Neural progenitor cell (in vitro differentiated cells): Measurements from ENCODE around the gene PLXNC1. TPM values are rescaled to one million over a fixed set of nuclear protein-coding genes. Genes with fewer than 3 reads are reported as not detected.

ENCODE experiments used
- DNase-seq: peaks from one replicate; pipeline ENCODE4 v3.0.0-alpha.2; 2016; ENCODE audit warnings: low spot score
- H2AFZ ChIP-seq: fragments of 200-600 bp; sonication (generic); replicated peaks from 2 replicates; pipeline ENCODE4 v1.6.1; 2016; ENCODE audit warnings: antibody characterized with exemption
- H3F3A ChIP-seq: fragments of 200-600 bp; sonication (generic); 2 replicates; pipeline ENCODE4 v1.6.1; 2016; ENCODE audit warnings: antibody characterized with exemption, low read depth
- H3K27ac ChIP-seq: fragments of 200-600 bp; sonication (generic); 2 replicates; pipeline ENCODE4 v1.5.1; 2016; ENCODE audit warnings: mild to moderate bottlenecking
- H3K27me3 ChIP-seq: fragments of 200-600 bp; sonication (generic); 2 replicates; pipeline ENCODE4 v1.6.1; 2016; ENCODE audit warnings: mild to moderate bottlenecking, moderate library complexity
- H3K36me3 ChIP-seq: fragments of 200-600 bp; sonication (generic); 2 replicates; pipeline ENCODE4 v1.5.1; 2016
- H3K4me1 ChIP-seq: fragments of 200-600 bp; sonication (generic); 2 replicates; pipeline ENCODE4 v1.6.1; 2016; ENCODE audit warnings: mixed run types
- H3K4me2 ChIP-seq: fragments of 200-600 bp; sonication (generic); 2 replicates; pipeline ENCODE4 v1.6.1; 2016
- H3K4me3 ChIP-seq: fragments of 200-600 bp; sonication (generic); 2 replicates; pipeline ENCODE4 v1.5.1; 2016
- H3K79me2 ChIP-seq: fragments of 200-600 bp; sonication (generic); 2 replicates; pipeline ENCODE4 v1.6.1; 2016; ENCODE audit warnings: low read depth
- H3K9ac ChIP-seq: fragments of 200-600 bp; sonication (generic); 2 replicates; pipeline ENCODE4 v1.6.1; 2016
- H3K9me3 ChIP-seq: fragments of 200-600 bp; sonication (generic); 2 replicates; pipeline ENCODE4 v1.5.1; 2016; ENCODE audit warnings: low read depth
- H4K20me1 ChIP-seq: fragments of 200-600 bp; sonication (generic); 2 replicates; pipeline ENCODE4 v1.6.1; 2016; ENCODE audit warnings: low read depth
- H3K27ac Mint-ChIP-seq: 3 replicates; pipeline ENCODE4 v1.8.0; 2021; ENCODE audit warnings: mixed read lengths
- H3K27me3 Mint-ChIP-seq: 2 replicates; pipeline ENCODE4 v1.8.0; 2022; ENCODE audit warnings: low read depth, mild to moderate bottlenecking, inconsistent platforms, moderate library complexity, mixed read lengths; ENCODE audit not compliant: insufficient read depth
- H3K36me3 Mint-ChIP-seq: 3 replicates; pipeline ENCODE4 v1.8.0; 2021; ENCODE audit warnings: mixed read lengths
- H3K4me1 Mint-ChIP-seq: 3 replicates; pipeline ENCODE4 v1.8.0; 2021; ENCODE audit warnings: mixed read lengths
- H3K4me3 Mint-ChIP-seq: 3 replicates; pipeline ENCODE4 v1.8.0; 2021; ENCODE audit warnings: mild to moderate bottlenecking, moderate library complexity, mixed read lengths
- H3K9me3 Mint-ChIP-seq: 3 replicates; pipeline ENCODE4 v1.8.0; 2020; ENCODE audit warnings: mixed read lengths
- EZH2 ChIP-seq: fragments of 200-600 bp; sonication (generic); IDR thresholded peaks from 2 replicates; pipeline ENCODE4 v1.6.1; 2017; ENCODE audit warnings: antibody characterized with exemption, mild to moderate bottlenecking, moderate library complexity
- EZH2phosphoT487 ChIP-seq: fragments of 200-600 bp; sonication (generic); IDR thresholded peaks from 2 replicates; pipeline ENCODE4 v1.6.1; 2017; ENCODE audit warnings: antibody characterized with exemption
- total RNA-seq: library from RNA; depleted of rRNA; stranded (reverse); fragments of >200 nt; gene quantifications from 2 replicates; pipeline ENCODE4 v1.2.3, GENCODE V29; 2015; ENCODE audit warnings: low replicate concordance
- TF ChIP-seq, protein P1 (sequence below): fragments of 200-600 bp; sonication (generic); IDR thresholded peaks from 2 replicates; pipeline ENCODE4 v1.5.1; 2017; ENCODE audit warnings: antibody characterized with exemption, mild to moderate bottlenecking

PLXNC1 gene
- total RNA-seq, 1 donor from 2014 or later: 16.7 TPM

GRCh38 chr12:94227066-94227465 is 78.7 kb downstream of the PLXNC1 start:
- no peaks in the 10 kb centered on the region for H3K36me3 ChIP-seq
- H3K9ac ChIP-seq: no peak overlapping the region
- peaks cover 25% of the 10 kb centered on the region for H3K36me3 Mint-ChIP-seq
- no peaks in the 10 kb centered on the region for H3K79me2 ChIP-seq
- H3K4me2 ChIP-seq: no peak overlapping the region
- H2AFZ ChIP-seq: no peak overlapping the region
- TF ChIP-seq, protein P1, sequence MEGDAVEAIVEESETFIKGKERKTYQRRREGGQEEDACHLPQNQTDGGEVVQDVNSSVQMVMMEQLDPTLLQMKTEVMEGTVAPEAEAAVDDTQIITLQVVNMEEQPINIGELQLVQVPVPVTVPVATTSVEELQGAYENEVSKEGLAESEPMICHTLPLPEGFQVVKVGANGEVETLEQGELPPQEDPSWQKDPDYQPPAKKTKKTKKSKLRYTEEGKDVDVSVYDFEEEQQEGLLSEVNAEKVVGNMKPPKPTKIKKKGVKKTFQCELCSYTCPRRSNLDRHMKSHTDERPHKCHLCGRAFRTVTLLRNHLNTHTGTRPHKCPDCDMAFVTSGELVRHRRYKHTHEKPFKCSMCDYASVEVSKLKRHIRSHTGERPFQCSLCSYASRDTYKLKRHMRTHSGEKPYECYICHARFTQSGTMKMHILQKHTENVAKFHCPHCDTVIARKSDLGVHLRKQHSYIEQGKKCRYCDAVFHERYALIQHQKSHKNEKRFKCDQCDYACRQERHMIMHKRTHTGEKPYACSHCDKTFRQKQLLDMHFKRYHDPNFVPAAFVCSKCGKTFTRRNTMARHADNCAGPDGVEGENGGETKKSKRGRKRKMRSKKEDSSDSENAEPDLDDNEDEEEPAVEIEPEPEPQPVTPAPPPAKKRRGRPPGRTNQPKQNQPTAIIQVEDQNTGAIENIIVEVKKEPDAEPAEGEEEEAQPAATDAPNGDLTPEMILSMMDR: no peak
- no peak for TF ChIP-seq EZH2phosphoT487
- TF ChIP-seq EZH2: no peak
- no peaks in the 10 kb centered on the region for H4K20me1 ChIP-seq
- H3K27me3 ChIP-seq: no peaks in the 10 kb centered on the region
- H3K4me3 ChIP-seq: no peak overlapping the region
- H3K9me3 Mint-ChIP-seq: no peaks in the 10 kb centered on the region
- no peak overlapping the region for H3K4me3 Mint-ChIP-seq
- no peaks in the 10 kb centered on the region for H3K9me3 ChIP-seq
- no peak overlapping the region for H3K27ac ChIP-seq
- peaks cover 12% of the 10 kb centered on the region for H3K4me1 ChIP-seq
- H3F3A ChIP-seq: no peaks in the 10 kb centered on the region
- no peak overlapping the region for H3K27ac Mint-ChIP-seq
- peaks cover 4% of the 10 kb centered on the region for H3K27me3 Mint-ChIP-seq
- peaks cover 26% of the 10 kb centered on the region for H3K4me1 Mint-ChIP-seq
- no peak for DNase-seq

DNA sequence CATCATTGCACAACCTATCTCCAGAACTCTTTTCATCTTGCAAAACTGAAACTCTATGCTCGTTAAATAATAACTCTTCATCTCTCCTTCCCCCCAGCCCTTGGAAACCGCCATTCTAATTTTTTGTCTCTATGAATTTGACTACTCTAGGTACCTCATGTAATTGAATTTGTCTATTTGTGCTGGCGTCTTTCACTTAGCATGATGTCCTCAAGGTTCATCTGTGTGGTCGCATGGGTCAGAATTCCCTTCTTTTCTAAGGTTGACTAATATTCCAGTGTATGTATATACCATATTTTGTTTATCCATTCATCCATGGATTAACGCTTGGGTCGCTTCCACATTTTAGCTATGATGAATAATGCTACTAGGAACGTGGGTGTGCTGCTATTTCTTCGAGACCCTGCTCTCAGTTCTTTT is 80.1 kb downstream of the PLXNC1 start:
- no peak overlapping the region for H3K27ac ChIP-seq
- no peaks in the 10 kb centered on the region for H3K79me2 ChIP-seq
- Mint-ChIP-seq H3K36me3 (peaks cover 21% of the 10 kb centered on the region), H3K27ac (no peak overlapping the region), H3K9me3 (no peaks in the 10 kb centered on the region), H3K4me1 (peaks cover 21% of the 10 kb centered on the region), H3K4me3 (no peak overlapping the region), H3K27me3 (peaks cover 4% of the 10 kb centered on the region)
- H3K36me3 ChIP-seq: no peaks in the 10 kb centered on the region
- no peak overlapping the region for H2AFZ ChIP-seq
- TF ChIP-seq EZH2 (no peak), EZH2phosphoT487 (no peak)
- TF ChIP-seq, protein P1: no peak
- no peaks in the 10 kb centered on the region for H3F3A ChIP-seq
- DNase-seq: no peak
- no peak overlapping the region for H3K9ac ChIP-seq
- H3K27me3 ChIP-seq: no peaks in the 10 kb centered on the region
- no peaks in the 10 kb centered on the region for H4K20me1 ChIP-seq
- no peak overlapping the region for H3K4me2 ChIP-seq
- H3K4me3 ChIP-seq: no peak overlapping the region
- H3K4me1 ChIP-seq: peaks cover 17% of the 10 kb centered on the region
- H3K9me3 ChIP-seq: no peaks in the 10 kb centered on the region

DNA sequence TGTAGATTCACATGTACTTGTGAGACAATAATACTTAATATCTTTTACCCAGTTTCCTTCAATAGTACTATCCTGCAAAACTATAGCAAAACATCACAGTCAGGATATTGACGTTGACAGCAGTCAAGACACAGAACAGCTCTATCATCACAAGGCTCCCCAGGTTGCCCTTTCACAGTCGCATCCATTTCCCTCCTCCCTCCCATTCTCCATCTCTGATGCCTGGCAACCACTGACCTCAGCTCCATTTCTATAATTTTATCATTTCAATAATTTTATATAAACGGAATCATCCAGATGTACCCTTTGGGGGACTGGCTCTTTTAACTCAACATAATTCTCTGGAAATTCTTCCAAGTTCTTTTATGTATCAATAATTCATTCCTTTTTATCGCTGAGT is 81.5 kb downstream of the PLXNC1 start:
- Histone ChIP-seq H3K27ac (no peak overlapping the region), H3K4me1 (peaks cover 31% of the 10 kb centered on the region), H3K79me2 (no peaks in the 10 kb centered on the region), H3K4me2 (no peak overlapping the region), H4K20me1 (no peaks in the 10 kb centered on the region), H3K36me3 (no peaks in the 10 kb centered on the region), H3K4me3 (no peak overlapping the region), H3K9ac (no peak overlapping the region), H3F3A (peaks cover 5% of the 10 kb centered on the region), H3K9me3 (no peaks in the 10 kb centered on the region), H3K27me3 (no peaks in the 10 kb centered on the region), H2AFZ (no peak overlapping the region)
- Mint-ChIP-seq H3K36me3 (peaks cover 17% of the 10 kb centered on the region), H3K4me3 (no peak overlapping the region), H3K4me1 (peaks cover 28% of the 10 kb centered on the region), H3K27ac (no peak overlapping the region), H3K9me3 (no peaks in the 10 kb centered on the region), H3K27me3 (peaks cover 4% of the 10 kb centered on the region)
- no peak for DNase-seq
- TF ChIP-seq EZH2 (no peak), EZH2phosphoT487 (no peak)
- TF ChIP-seq, protein P1: no peak
